HEK293T (cell line): ENCODE measurements around the gene GLT6D1.
"Not testable (repeated sequence)": the region's sequence is repeated elsewhere in the genome, so short reads cannot be mapped to it uniquely, and the experiment has no call there.

Experiments used
- CTCF ChIA-PET: fragments of 350-600 bp; formaldehyde crosslinking; extraction: SDS; loops from one replicate; lab custom pipeline; 2021; ENCODE audit warnings: antibody characterized with exemption, inconsistent platforms; lab: Yijun Ruan, JAX
- POLR2A ChIA-PET: fragments of 350-600 bp; formaldehyde crosslinking; extraction: SDS; loops from one replicate; lab custom pipeline; 2020; ENCODE audit warnings: antibody characterized with exemption, inconsistent platforms; lab: Yijun Ruan, JAX
- DNase-seq: peaks from one replicate; pipeline ENCODE4 v3.0.0; 2012; ENCODE audit warnings: mixed read lengths; ENCODE audit errors: extremely low spot score
- ARNT ChIP-seq: fragments of 450-650 bp; IDR thresholded peaks from 2 replicates; pipeline ENCODE4 v1.6.1; 2017; ENCODE audit warnings: mild to moderate bottlenecking
- BHLHE40 ChIP-seq: fragments of 450-650 bp; IDR thresholded peaks from 2 replicates; pipeline ENCODE4 v1.6.1; 2016; ENCODE audit warnings: mild to moderate bottlenecking, moderate library complexity, borderline replicate concordance
- CTBP1 ChIP-seq: fragments of 450-650 bp; IDR thresholded peaks from 2 replicates; pipeline ENCODE4 v1.6.1; 2016; ENCODE audit warnings: borderline replicate concordance
- ELF4 ChIP-seq: fragments of 450-650 bp; IDR thresholded peaks from 2 replicates; pipeline ENCODE4 v1.6.1; 2017; ENCODE audit warnings: antibody characterized with exemption
- FOXA1 ChIP-seq: fragments of 450-650 bp; IDR thresholded peaks from 2 replicates; pipeline ENCODE4 v1.6.1; 2016; ENCODE audit warnings: mild to moderate bottlenecking
- FOXM1 ChIP-seq: fragments of 450-650 bp; IDR thresholded peaks from 2 replicates; pipeline ENCODE4 v1.6.1; 2017; ENCODE audit warnings: mild to moderate bottlenecking, borderline replicate concordance
- HDGF ChIP-seq: fragments of 450-650 bp; IDR thresholded peaks from 2 replicates; pipeline ENCODE4 v1.6.1; 2017; ENCODE audit warnings: antibody characterized with exemption, borderline replicate concordance
- L3MBTL2 ChIP-seq: fragments of 450-650 bp; conservative IDR thresholded peaks from 2 replicates; pipeline ENCODE4 v1.6.1; 2016; ENCODE audit warnings: mild to moderate bottlenecking
- LEF1 ChIP-seq: fragments of 450-650 bp; IDR thresholded peaks from 2 replicates; pipeline ENCODE4 v1.6.1; 2017; ENCODE audit warnings: mild to moderate bottlenecking, borderline replicate concordance
- NFRKB ChIP-seq: fragments of 450-650 bp; IDR thresholded peaks from 2 replicates; pipeline ENCODE4 v1.6.1; 2016; ENCODE audit warnings: mild to moderate bottlenecking, moderate library complexity
- SP1 ChIP-seq: fragments of 450-650 bp; IDR thresholded peaks from 2 replicates; pipeline ENCODE4 v1.6.1; 2017
- SUZ12 ChIP-seq: fragments of 450-650 bp; IDR thresholded peaks from 2 replicates; pipeline ENCODE4 v1.6.1; 2016; ENCODE audit warnings: mild to moderate bottlenecking
- TARDBP ChIP-seq: fragments of 450-650 bp; IDR thresholded peaks from 2 replicates; pipeline ENCODE4 v1.6.1; 2016
- ZNF384 ChIP-seq: fragments of 450-650 bp; IDR thresholded peaks from 2 replicates; pipeline ENCODE4 v1.6.1; 2016
- TF ChIP-seq, protein P1 (sequence below): fragments of 450-650 bp; IDR thresholded peaks from 2 replicates; pipeline ENCODE4 v1.6.1; 2016

Gene GLT6D1

DNA sequence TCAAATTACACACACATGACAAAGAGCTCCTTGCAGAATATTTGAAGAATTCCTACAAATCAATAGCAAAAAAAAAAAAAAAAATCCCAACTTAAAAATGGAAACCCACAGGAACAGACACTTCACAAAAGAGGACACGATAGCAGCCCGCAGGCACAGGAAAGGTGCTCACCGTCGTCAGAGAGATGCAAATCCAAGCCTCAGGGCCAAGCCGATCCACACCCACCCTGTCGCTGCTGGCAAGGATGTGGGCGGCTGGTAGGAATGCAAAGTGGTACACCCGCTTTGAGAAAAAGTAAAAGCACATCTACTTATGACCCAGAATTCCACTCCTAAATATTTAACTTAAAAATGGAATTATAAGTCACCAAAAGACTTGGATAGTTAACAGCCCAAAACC lies 34.6 kb upstream of the GLT6D1 start:
- POLR2A ChIA-PET = no interaction called here
- no peak for TF ChIP-seq ARNT
- TF ChIP-seq LEF1 = no peak
- TF ChIP-seq FOXM1 = no peak
- no peak for TF ChIP-seq CTBP1
- TF ChIP-seq, protein P1, sequence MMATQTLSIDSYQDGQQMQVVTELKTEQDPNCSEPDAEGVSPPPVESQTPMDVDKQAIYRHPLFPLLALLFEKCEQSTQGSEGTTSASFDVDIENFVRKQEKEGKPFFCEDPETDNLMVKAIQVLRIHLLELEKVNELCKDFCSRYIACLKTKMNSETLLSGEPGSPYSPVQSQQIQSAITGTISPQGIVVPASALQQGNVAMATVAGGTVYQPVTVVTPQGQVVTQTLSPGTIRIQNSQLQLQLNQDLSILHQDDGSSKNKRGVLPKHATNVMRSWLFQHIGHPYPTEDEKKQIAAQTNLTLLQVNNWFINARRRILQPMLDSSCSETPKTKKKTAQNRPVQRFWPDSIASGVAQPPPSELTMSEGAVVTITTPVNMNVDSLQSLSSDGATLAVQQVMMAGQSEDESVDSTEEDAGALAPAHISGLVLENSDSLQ = no peak
- TF ChIP-seq SUZ12 = no peak
- TF ChIP-seq ELF4 = no peak
- TF ChIP-seq L3MBTL2 = no peak
- no peak for TF ChIP-seq ZNF384
- CTCF ChIA-PET = no interaction called here
- no peak for DNase-seq

DNA sequence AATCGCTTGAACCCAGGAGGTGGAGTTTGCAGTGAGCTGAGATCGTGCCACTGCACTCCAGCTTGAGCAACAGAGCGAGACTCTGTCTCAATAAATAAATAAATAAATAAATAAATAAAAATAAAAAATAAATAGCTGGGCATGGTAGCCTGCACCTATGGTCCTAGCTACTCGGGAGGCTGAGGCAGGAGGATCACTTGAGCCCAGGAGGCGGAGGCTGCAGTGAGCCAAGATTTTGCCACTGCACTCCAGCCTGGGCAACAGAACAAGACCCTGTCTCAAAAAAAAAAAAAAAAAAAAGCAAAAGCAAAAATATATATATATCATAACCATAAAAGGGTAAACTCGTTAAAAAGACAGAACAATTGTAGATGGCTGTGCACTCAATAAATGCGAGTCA lies 33.4 kb upstream of the GLT6D1 start:
- DNase-seq, POLR2A ChIA-PET, CTCF ChIA-PET: not testable (repeated sequence)

DNA sequence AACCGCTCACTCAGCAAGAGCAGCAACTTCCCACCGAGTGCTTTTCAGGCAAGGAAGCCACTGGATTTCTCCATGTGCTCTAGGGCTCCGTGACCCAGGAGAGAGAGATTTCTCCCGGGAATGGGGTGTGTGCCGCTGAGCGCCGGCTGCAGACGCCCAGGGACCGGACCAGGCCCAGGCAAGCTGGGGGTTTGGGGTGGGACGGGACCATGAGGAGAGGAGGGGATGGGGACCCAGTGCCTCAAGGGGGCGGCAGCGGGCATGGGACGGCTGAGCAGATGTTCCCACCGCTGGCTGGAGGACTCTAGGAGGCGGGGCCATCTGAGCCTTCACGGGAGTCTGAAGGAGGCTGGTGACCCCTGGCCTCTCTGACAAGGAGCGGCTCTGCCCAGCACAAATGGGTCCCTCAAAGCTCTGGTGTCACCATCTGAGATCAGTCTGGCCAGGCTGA lies 32.3 kb upstream of the GLT6D1 start:
- TF ChIP-seq TARDBP (no peak), ZNF384 (no peak), NFRKB (no peak), BHLHE40 (no peak), FOXM1 (no peak), ELF4 (no peak), SUZ12 (no peak), CTBP1 (no peak), HDGF (no peak)
- TF ChIP-seq, protein P1 = no peak
- no peak for DNase-seq
- CTCF ChIA-PET = no interaction called here
- POLR2A ChIA-PET = no interaction called here

DNA sequence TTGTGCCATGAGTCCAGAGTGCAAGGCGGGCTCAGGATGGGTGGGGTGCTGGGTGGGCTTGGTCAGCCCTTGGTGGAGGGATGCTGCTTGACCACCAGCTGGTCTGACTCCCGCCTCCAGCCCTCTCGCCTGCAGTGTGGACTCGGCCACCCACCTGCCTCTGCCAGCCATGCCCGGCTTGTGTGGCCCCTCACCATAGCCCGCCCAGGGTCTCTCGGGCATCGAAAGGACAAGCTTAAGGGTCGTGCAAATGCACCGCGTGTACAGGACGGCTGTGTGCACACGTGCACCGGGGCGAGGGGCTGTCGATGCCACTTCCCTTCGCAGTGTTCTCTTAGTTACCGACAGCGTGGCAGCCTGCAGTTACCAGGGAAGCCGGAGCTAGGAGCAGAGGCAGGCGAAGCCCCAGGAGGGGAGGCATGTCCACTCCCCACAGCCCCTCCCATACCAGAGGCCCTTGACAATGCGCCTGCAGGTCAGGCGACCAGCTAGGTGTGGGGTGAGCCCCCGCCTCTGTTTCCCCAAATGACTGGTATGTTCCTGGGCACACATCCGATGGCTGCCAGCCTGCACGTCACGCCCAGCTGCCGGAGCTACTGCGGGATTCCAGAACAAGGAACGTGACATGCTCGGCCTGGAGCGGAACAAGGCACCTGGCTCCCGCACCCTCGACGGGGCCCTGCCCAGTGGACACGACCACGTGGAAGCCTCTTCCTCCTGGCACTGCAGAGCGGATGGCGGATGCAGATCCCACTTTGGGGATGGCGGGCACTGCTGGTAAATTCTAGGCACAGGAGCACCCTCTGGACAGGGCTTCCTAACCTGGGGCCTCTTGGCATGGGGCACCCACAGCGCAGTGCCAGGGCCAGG lies 31.6 kb upstream of the GLT6D1 start:
- DNase-seq = no peak
- TF ChIP-seq ELF4 = no peak
- TF ChIP-seq ARNT = no peak
- TF ChIP-seq, protein P1 = no peak
- TF ChIP-seq LEF1 = no peak
- no peak for TF ChIP-seq HDGF
- no peak for TF ChIP-seq SP1
- no peak for TF ChIP-seq FOXM1
- ChIA-PET CTCF (no interaction called here), POLR2A (no interaction called here)

DNA sequence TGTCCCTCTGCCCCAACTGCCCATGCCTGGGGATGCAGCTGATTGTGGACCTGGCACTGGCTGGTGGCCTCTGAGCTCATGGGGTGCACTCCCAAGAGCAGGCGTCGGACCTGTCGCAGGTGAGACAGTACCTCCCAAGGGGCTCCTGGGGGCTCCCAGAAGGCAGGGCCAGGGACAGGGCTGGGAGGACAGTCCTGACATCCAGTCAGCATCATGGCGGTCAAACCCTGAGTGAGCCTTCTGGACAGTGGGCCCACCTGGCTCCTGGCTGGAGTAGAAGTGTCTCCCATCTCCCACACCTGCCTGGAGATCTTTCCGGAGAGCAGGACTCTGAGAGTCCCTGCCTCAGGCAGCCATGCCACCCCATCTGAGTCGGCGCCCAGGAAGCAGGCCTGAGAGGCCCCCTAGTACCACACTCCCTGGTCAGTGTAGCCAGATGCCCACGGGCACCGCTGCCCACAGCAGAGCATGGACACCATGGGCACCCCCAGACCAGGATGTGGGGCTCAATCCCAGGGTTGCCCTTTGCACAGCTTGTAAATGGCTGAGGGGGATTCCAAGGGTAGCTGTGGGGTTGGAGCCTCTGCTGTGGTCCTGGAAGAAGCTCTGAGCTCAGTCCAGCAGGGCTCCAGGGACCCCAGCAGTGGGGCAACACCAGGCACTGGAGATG lies 30.4 kb upstream of the GLT6D1 start:
- ChIA-PET CTCF (no interaction called here), POLR2A (no interaction called here)
- DNase-seq = no peak
- TF ChIP-seq L3MBTL2 (no peak), LEF1 (no peak), ELF4 (no peak), SP1 (no peak)

DNA sequence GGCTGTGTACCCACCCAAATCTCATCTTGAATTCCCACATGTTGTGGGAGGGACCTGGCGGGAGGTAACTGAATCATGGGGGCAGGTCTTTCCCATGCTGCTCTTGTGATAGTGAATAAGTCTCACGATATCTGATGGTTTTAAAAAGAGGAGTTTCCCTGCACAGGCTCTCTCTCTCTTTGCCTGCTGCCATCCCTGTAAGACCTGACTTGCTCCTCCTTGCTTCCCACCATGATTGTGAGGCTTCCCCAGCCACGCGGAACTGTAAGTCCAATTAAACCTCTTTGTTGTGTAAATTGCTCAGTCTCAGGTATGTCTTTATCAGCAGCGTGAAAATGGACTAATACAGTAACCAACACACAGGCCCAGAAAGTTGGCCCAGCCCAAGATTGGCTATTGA lies 29.7 kb upstream of the GLT6D1 start:
- POLR2A ChIA-PET, CTCF ChIA-PET, DNase-seq: not testable (repeated sequence)

DNA sequence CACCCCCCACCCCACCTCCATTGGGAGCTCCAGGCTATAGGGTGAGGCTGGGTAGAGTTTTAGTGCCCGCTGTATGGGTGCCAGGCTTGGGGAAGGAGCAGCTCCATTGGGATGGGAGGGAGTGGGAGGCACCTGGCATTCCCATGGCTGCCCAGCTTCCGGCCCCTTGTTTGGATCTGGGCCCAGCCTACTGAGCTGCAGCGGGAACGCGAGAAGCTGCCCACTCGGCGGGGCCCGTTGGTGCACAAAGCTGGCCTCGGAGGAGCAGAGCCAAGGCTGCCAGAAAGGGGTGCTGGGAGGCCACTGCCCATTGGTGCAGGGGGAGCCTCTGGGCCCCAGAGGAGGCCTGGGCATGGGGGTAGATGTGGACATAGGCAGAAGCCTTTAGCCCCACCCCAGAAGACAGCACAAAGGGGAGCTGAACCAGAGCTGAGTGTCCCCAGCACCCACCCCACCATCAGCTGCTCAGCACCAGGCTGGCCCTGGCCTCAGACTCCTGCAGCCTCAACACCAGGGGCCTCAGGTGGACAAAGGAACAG lies 28.2 kb upstream of the GLT6D1 start:
- CTCF ChIA-PET = no interaction called here
- DNase-seq = no peak
- POLR2A ChIA-PET = no interaction called here
- no peak for TF ChIP-seq ELF4
- TF ChIP-seq SUZ12 = no peak
- TF ChIP-seq CTBP1 = no peak
- TF ChIP-seq LEF1 = no peak
- TF ChIP-seq FOXM1 = no peak
- no peak for TF ChIP-seq SP1
- no peak for TF ChIP-seq HDGF
- no peak for TF ChIP-seq BHLHE40
- TF ChIP-seq ARNT = no peak
- no peak for TF ChIP-seq FOXA1
- TF ChIP-seq L3MBTL2 = no peak
- no peak for TF ChIP-seq ZNF384
- no peak for TF ChIP-seq NFRKB
